HG02798 (cell line): ENCODE data around the gene TRIM65.

Experiments
- ATAC-seq: cut with Tn5 transposase; IDR thresholded peaks from one replicate; pipeline ENCODE4 v1.9.1; 2021; ENCODE audit warnings: mild to moderate bottlenecking; ENCODE audit not compliant: unreplicated experiment, poor library complexity

The TRIM65 gene, protein sequence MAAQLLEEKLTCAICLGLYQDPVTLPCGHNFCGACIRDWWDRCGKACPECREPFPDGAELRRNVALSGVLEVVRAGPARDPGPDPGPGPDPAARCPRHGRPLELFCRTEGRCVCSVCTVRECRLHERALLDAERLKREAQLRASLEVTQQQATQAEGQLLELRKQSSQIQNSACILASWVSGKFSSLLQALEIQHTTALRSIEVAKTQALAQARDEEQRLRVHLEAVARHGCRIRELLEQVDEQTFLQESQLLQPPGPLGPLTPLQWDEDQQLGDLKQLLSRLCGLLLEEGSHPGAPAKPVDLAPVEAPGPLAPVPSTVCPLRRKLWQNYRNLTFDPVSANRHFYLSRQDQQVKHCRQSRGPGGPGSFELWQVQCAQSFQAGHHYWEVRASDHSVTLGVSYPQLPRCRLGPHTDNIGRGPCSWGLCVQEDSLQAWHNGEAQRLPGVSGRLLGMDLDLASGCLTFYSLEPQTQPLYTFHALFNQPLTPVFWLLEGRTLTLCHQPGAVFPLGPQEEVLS

GRCh38 chr17:75896415-75897159, at the start of gene TRIM65:
TSS of gene TRIM65 (minus strand) at chr17:75896951. CDS start at chr17:75896937, 14 bp downstream.
- peak; percentile 67 for ATAC-seq

DNA sequence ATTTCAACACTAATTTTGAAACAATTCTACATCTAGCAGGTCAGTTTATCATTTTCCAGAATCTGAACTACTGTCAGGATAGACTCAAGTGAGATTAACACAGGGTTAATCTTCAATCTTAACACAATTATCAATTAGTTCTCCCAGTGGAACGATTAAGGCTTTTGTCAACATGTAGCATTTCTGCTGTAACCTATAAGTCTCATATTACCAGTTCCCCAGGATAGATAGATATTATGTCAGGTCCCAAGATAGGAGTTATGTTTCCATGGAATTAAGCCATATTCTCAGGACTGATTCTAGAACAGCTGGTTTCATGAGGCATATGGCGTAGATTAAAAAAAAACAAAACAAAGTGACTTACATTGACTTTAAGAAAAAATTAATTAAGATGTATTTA, 48.5 kb upstream of the TRIM65 start:
- ATAC-seq, result no peak

- no peak for ATAC-seq
These were observed 46.7 kb upstream of the TRIM65 start for GRCh38 chr17:75943491-75943890.

DNA sequence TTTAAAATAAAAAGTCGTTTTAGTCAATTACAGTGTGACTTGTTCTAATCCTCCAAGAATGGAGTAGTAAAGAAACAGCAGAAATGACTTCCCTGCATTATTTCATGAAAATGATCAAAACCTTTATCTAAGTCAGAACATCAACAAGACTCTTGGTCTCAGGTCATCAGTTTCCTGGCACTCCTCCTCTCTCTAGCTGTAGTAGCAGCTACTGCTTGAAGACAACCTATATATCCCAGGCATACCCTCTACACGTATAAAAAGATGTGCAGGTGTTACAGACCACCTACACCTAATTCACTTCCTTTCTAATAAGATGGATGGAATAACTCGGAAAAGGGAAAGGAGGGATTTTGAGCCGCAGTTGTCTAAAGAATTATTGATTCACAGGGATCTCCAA, 45.7 kb upstream of the TRIM65 start:
- no peak for ATAC-seq

GRCh38 chr17:75941442-75941819, 44.7 kb upstream of the TRIM65 start:
- no peak for ATAC-seq

GRCh38 chr17:75940727-75941441, 44.1 kb upstream of the TRIM65 start, which contains the start of gene FBF1:
TSS of gene FBF1 (minus strand) at chr17:75941042. CDS start at chr17:75938149, 2,893 bp downstream.
- ATAC-seq, result peak; percentile 96

- no peak for ATAC-seq
These were observed 40.9 kb upstream of the TRIM65 start for GRCh38 chr17:75937652-75938051.

- ATAC-seq, result no peak
These were observed 37.1 kb upstream of the TRIM65 start for GRCh38 chr17:75933808-75934207.

DNA sequence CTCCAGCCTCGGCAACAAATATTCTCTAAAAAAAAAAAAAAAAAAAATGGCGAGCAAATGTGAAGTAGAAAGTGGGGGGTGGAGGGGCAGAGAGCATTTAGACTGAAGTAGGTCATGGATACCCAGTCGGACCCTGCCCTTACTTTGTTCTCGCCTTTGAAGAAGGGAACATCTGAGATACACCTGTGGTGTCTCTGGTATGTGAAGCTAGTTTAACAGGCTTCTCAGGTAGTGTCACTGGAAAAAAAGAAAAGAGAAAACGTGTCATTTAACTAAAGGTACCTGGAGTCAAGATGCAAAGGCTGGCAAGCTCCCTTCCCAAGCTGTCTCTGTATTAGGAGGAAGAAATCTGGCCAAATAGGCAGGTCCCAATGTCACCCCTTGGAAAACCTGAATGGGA, 36.1 kb upstream of the TRIM65 start:
- no peak for ATAC-seq

- ATAC-seq, result no peak
These were observed 34.3 kb upstream of the TRIM65 start for GRCh38 chr17:75931062-75931461.

GRCh38 chr17:75927286-75927922, 30.7 kb upstream of the TRIM65 start:
- ATAC-seq, result no peak

GRCh38 chr17:75926456-75926855, 29.7 kb upstream of the TRIM65 start:
- no peak for ATAC-seq

- ATAC-seq, result no peak
These were observed 29.2 kb upstream of the TRIM65 start for GRCh38 chr17:75925912-75926311.

- no peak for ATAC-seq
These were observed 28.4 kb upstream of the TRIM65 start for GRCh38 chr17:75925103-75925502.

- no peak for ATAC-seq
These were observed 26.5 kb upstream of the TRIM65 start for GRCh38 chr17:75922963-75923874.

- ATAC-seq, result no peak
These were observed 25.6 kb upstream of the TRIM65 start for GRCh38 chr17:75922173-75922961.

GRCh38 chr17:75921596-75921995, 24.8 kb upstream of the TRIM65 start:
- no peak for ATAC-seq

DNA sequence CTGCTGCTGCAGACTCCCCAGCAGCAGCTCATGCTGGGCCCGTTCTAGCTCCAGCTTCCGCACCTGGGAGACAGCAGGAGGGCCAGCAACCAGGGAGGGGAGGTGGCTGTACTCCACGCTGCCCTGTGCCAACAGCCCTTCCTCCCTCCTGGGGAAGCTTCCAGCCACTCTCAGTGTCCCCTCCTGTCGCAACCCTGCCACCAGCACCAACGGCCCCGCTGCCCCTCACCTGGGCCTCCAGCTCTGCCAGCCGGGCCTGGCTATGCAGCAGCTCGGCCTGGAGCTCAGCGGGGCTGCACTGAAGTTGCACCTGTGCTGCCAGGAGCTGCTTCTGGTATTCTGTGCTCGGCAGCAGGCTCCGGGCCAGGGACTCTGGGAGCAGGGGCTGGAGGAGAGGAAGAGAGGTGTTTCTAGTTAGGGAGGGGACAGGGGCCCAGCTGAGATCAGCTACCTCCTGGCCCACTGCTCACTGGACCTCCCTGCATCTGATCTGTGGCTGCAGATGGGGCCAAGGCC, 23.4 kb upstream of the TRIM65 start:
- ATAC-seq, result no peak
